H9 (cell line): ENCODE measurements around the gene ARHGAP25. TPM values are rescaled to one million over a fixed set of nuclear protein-coding genes. Genes with fewer than 3 reads are reported as not detected.
A peak's percentile ranks its signal among the peaks of the same experiment; 100 is the strongest.

Experiments
- DNase-seq: peaks from one replicate; pipeline ENCODE4 v3.0.0-alpha.2; 2017
- H2AFZ ChIP-seq: one replicate; pipeline ENCODE4 v1.6.1; 2013; ENCODE audit warnings: mild to moderate bottlenecking, low read length, control low read depth, moderate library complexity
- H2AK5ac ChIP-seq: 2 replicates; pipeline ENCODE4 v1.6.1; 2013; ENCODE audit warnings: low read length, control low read depth, mixed read lengths; ENCODE audit not compliant: insufficient read length
- H2BK120ac ChIP-seq: one replicate; pipeline ENCODE4 v1.6.1; 2013; ENCODE audit warnings: low read depth, mild to moderate bottlenecking, low read length, control low read depth, inconsistent platforms; ENCODE audit not compliant: poor library complexity, severe bottlenecking
- H2BK12ac ChIP-seq: 2 replicates; pipeline ENCODE4 v1.6.1; 2013; ENCODE audit warnings: low read length, control low read depth, mixed read lengths, low read depth; ENCODE audit not compliant: insufficient read length
- H2BK15ac ChIP-seq: 2 replicates; pipeline ENCODE4 v1.6.1; 2013; ENCODE audit warnings: low read depth, low read length, control low read depth
- H2BK20ac ChIP-seq: one replicate; pipeline ENCODE4 v1.6.1; 2013; ENCODE audit warnings: low read depth, mild to moderate bottlenecking, low read length, control low read depth, inconsistent platforms; ENCODE audit not compliant: poor library complexity, severe bottlenecking
- H2BK5ac ChIP-seq: 2 replicates; pipeline ENCODE4 v1.6.1; 2013; ENCODE audit warnings: low read length, control low read depth, mixed read lengths; ENCODE audit not compliant: insufficient read length
- H3K14ac ChIP-seq: 2 replicates; pipeline ENCODE4 v1.6.1; 2013; ENCODE audit warnings: low read length, control low read depth; ENCODE audit not compliant: insufficient read depth
- H3K18ac ChIP-seq: 2 replicates; pipeline ENCODE4 v1.6.1; 2013; ENCODE audit warnings: low read depth, mild to moderate bottlenecking, mixed read lengths, low read length, control low read depth; ENCODE audit not compliant: insufficient read length
- H3K23ac ChIP-seq: 2 replicates; pipeline ENCODE4 v1.6.1; 2013; ENCODE audit warnings: low read length, control low read depth, mixed read lengths, low read depth; ENCODE audit not compliant: insufficient read length
- H3K23me2 ChIP-seq: 2 replicates; pipeline ENCODE4 v1.6.1; 2013; ENCODE audit warnings: low read depth, mild to moderate bottlenecking, mixed read lengths, low read length, control low read depth; ENCODE audit not compliant: insufficient read length, poor library complexity, severe bottlenecking
- H3K27ac ChIP-seq: 2 replicates; pipeline ENCODE4 v1.5.1; 2013; ENCODE audit warnings: low read length, control low read depth, mixed read lengths, low read depth; ENCODE audit not compliant: insufficient read length
- H3K27me3 ChIP-seq: 2 replicates; pipeline ENCODE4 v1.6.1; 2013; ENCODE audit warnings: low read length, control low read depth, inconsistent platforms; ENCODE audit not compliant: insufficient read depth
- H3K4ac ChIP-seq: 2 replicates; pipeline ENCODE4 v1.6.1; 2013; ENCODE audit warnings: low read depth, mild to moderate bottlenecking, control low read depth, inconsistent platforms, low read length, moderate library complexity
- H3K4me1 ChIP-seq: 2 replicates; pipeline ENCODE4 v1.6.1; 2013; ENCODE audit warnings: low read length, control low read depth, inconsistent platforms; ENCODE audit not compliant: insufficient read depth
- H3K4me2 ChIP-seq: 2 replicates; pipeline ENCODE4 v1.6.1; 2013; ENCODE audit warnings: low read length, control low read depth, mixed read lengths; ENCODE audit not compliant: insufficient read length, insufficient read depth
- H3K56ac ChIP-seq: 2 replicates; pipeline ENCODE4 v1.6.1; 2013; ENCODE audit warnings: low read depth, mild to moderate bottlenecking, mixed read lengths, low read length, control low read depth; ENCODE audit not compliant: insufficient read length
- H3K79me1 ChIP-seq: 2 replicates; pipeline ENCODE4 v1.6.1; 2013; ENCODE audit warnings: low read depth, mild to moderate bottlenecking, moderate library complexity, low read length, control low read depth, inconsistent platforms; ENCODE audit not compliant: insufficient read depth, poor library complexity, severe bottlenecking
- H3K79me2 ChIP-seq: 2 replicates; pipeline ENCODE4 v1.6.1; 2013; ENCODE audit warnings: low read length, control low read depth, inconsistent platforms; ENCODE audit not compliant: insufficient read depth
- H3K9ac ChIP-seq: 2 replicates; pipeline ENCODE4 v1.6.1; 2013; ENCODE audit warnings: low read length, control low read depth, mixed read lengths; ENCODE audit not compliant: insufficient read length; ENCODE audit errors: extremely low read depth
- H3K9me3 ChIP-seq: one replicate; pipeline ENCODE4 v1.6.1; 2013; ENCODE audit warnings: low read depth, low read length, inconsistent platforms; ENCODE audit not compliant: control insufficient read depth
- H3T11ph ChIP-seq: one replicate; pipeline ENCODE4 v1.6.1; 2013; ENCODE audit warnings: mild to moderate bottlenecking, low read length, control low read depth, inconsistent platforms
- H4K20me1 ChIP-seq: one replicate; pipeline ENCODE4 v1.6.1; 2013; ENCODE audit not compliant: control insufficient read depth, insufficient read length, insufficient read depth
- H4K5ac ChIP-seq: 2 replicates; pipeline ENCODE4 v1.6.1; 2013; ENCODE audit warnings: low read depth, mild to moderate bottlenecking, mixed read lengths, low read length, control low read depth; ENCODE audit not compliant: insufficient read length
- H4K8ac ChIP-seq: replicated peaks from 2 replicates; pipeline ENCODE4 v1.6.1; 2013; ENCODE audit warnings: low read length, control low read depth, mixed read lengths, low read depth; ENCODE audit not compliant: insufficient read length
- H4K91ac ChIP-seq: 2 replicates; pipeline ENCODE4 v1.6.1; 2013; ENCODE audit warnings: low read depth, mild to moderate bottlenecking, moderate library complexity, mixed read lengths, low read length, control low read depth; ENCODE audit not compliant: insufficient read length
- H3K27ac Mint-ChIP-seq, 3 experiments: 2 replicates in 2 of 3; 3 replicates in 1 of 3; pipeline ENCODE4 v1.8.0; 2020 to 2021; ENCODE audit warnings: mixed read lengths in 3 of 3, mild to moderate bottlenecking in 1 of 3, moderate library complexity in 1 of 3
- H3K27me3 Mint-ChIP-seq: 2 replicates; pipeline ENCODE4 v1.8.0; 2021; ENCODE audit warnings: low read depth, mild to moderate bottlenecking, moderate library complexity, mixed read lengths
- H3K36me3 Mint-ChIP-seq, 3 experiments: 2 replicates in 2 of 3; 3 replicates in 1 of 3; pipeline ENCODE4 v1.8.0; 2020 to 2021; ENCODE audit warnings: low read depth in 3 of 3, mixed read lengths in 3 of 3; ENCODE audit not compliant: insufficient read depth in 1 of 3
- H3K4me1 Mint-ChIP-seq, 2 experiments: 2 replicates each; pipeline ENCODE4 v1.8.0; 2020; ENCODE audit warnings: mixed read lengths in 2 of 2
- H3K4me3 Mint-ChIP-seq, 2 experiments: 2 replicates in 1 of 2; 3 replicates in 1 of 2; pipeline ENCODE4 v1.8.0; 2020 to 2021; ENCODE audit warnings: mild to moderate bottlenecking in 2 of 2, mixed read lengths in 2 of 2, moderate library complexity in 1 of 2
- H3K9me3 Mint-ChIP-seq, 2 experiments: 2 replicates in 1 of 2; 3 replicates in 1 of 2; pipeline ENCODE4 v1.8.0; 2020; ENCODE audit warnings: mild to moderate bottlenecking in 2 of 2, mixed read lengths in 2 of 2, moderate library complexity in 1 of 2
- WGBS: extraction: QIAGEN DNeasy Blood & Tissue Kit; methylation state at CpG from one replicate; pipeline ENCODE4 v1.1.7; 2013; ENCODE audit warnings: missing lambda C conversion rate, low lambda C conversion rate, mixed read lengths; ENCODE audit not compliant: insufficient read length; ENCODE audit errors: extremely low coverage; 5-methylcytosine and 5-hydroxymethylcytosine counted together
- total RNA-seq: library from RNA; stranded (reverse); gene quantifications from 2 replicates; pipeline ENCODE4 v1.2.1, GENCODE V29; 2021
- TF ChIP-seq, protein P1 (sequence below): fragments of 200-600 bp; sonication (generic); conservative IDR thresholded peaks from 3 replicates; pipeline ENCODE4 v1.8.0; 2021; ENCODE audit warnings: antibody characterized with exemption, mild to moderate bottlenecking

Gene ARHGAP25
- total RNA-seq, 1 experiment from 2014 or later: 1.3 TPM

DNA sequence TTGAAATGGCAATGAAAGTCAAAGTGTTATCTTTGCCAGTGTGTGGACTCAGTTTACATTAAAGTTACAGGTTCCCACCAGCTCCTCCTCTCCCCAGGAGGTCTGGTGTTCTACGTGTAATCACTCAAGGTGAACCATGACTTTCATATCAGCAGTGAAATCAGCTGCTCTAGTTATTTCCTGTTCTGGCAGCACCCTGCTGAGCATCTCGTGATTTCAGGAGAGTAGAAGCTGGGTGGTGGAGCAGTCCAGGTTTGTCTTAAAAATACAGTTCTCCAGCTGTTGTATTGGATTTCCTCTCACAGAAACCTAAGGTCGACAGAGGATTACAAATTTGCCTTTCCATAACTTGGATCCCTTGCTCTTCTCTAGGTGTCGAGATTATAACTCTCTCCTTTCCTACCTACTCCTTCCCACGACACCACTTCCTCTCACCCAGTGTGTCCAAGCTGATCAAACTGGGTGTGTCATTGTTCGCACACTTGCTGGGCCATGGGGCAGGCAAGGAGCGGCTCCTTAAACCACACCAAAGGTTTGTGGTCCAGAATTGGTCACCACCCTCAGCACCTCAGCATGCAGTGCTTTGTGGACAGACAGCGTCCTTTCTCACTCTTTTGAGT, 13.0 kb upstream of the ARHGAP25 start:
- H3K36me3 Mint-ChIP-seq: peaks cover 0 to 2% (median 0%) of the 10 kb centered on the region in 3 experiments; a peak in 1 of 7 replicates
- no peaks in the 10 kb centered on the region for H3K9me3 Mint-ChIP-seq
- no peak overlapping the region for H3K18ac ChIP-seq
- H3K4me3 Mint-ChIP-seq: no peak overlapping the region
- no peak overlapping the region for H4K5ac ChIP-seq
- H2AK5ac ChIP-seq: no peak overlapping the region
- TF ChIP-seq, protein P1, sequence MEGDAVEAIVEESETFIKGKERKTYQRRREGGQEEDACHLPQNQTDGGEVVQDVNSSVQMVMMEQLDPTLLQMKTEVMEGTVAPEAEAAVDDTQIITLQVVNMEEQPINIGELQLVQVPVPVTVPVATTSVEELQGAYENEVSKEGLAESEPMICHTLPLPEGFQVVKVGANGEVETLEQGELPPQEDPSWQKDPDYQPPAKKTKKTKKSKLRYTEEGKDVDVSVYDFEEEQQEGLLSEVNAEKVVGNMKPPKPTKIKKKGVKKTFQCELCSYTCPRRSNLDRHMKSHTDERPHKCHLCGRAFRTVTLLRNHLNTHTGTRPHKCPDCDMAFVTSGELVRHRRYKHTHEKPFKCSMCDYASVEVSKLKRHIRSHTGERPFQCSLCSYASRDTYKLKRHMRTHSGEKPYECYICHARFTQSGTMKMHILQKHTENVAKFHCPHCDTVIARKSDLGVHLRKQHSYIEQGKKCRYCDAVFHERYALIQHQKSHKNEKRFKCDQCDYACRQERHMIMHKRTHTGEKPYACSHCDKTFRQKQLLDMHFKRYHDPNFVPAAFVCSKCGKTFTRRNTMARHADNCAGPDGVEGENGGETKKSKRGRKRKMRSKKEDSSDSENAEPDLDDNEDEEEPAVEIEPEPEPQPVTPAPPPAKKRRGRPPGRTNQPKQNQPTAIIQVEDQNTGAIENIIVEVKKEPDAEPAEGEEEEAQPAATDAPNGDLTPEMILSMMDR: no peak
- H3K56ac ChIP-seq: no peak overlapping the region
- H3K23me2 ChIP-seq: no peaks in the 10 kb centered on the region
- no peak overlapping the region for H2BK12ac ChIP-seq
- H3K4ac ChIP-seq: no peak overlapping the region
- H2AFZ ChIP-seq: no peak overlapping the region
- H3K27ac ChIP-seq: no peak overlapping the region
- H2BK120ac ChIP-seq: no peak overlapping the region
- H3K27ac Mint-ChIP-seq: peak overlapping the region in 1 of 3 experiments; percentile 35; a peak in 1 of 7 replicates
- WGBS: no CpG with 5 or more reads among the region's 8 CpGs
- no peak overlapping the region for H4K8ac ChIP-seq
- H3K4me1 ChIP-seq: peaks cover 3% of the 10 kb centered on the region; the same call in 1 of the 2 replicates
- no peak overlapping the region for H3K23ac ChIP-seq
- H3K14ac ChIP-seq: no peak overlapping the region
- H2BK20ac ChIP-seq: no peak overlapping the region
- peaks cover 3 to 6% of the 10 kb centered on the region in 2 experiments; a peak in 3 of 4 replicates for H3K4me1 Mint-ChIP-seq
- no peaks in the 10 kb centered on the region for H4K20me1 ChIP-seq
- no peak overlapping the region for H2BK15ac ChIP-seq
- H3K79me2 ChIP-seq: no peaks in the 10 kb centered on the region
- H3K79me1 ChIP-seq: no peaks in the 10 kb centered on the region
- no peak overlapping the region for H3T11ph ChIP-seq
- H3K27me3 Mint-ChIP-seq: no peaks in the 10 kb centered on the region
- H3K9ac ChIP-seq: no peak overlapping the region
- no peaks in the 10 kb centered on the region for H3K27me3 ChIP-seq
- DNase-seq: no peak
- no peak overlapping the region for H3K4me2 ChIP-seq
- H2BK5ac ChIP-seq: no peak overlapping the region
- no peak overlapping the region for H4K91ac ChIP-seq
- no peaks in the 10 kb centered on the region for H3K9me3 ChIP-seq
